Muscle of arm (tissue), 12 donors: ENCODE measurements around the gene TLR3. TPM values are rescaled to one million over a fixed set of nuclear protein-coding genes. Genes with fewer than 3 reads are reported as not detected.

Source experiments
- DNase-seq: peaks from one replicate; pipeline ENCODE4 v3.0.0-alpha.2; 2013
- polyA plus RNA-seq, 12 donors: library from polyadenylated mRNA; unstranded; fragments of 120-200 nt; gene quantifications; one replicate each; pipeline ENCODE4 v1.2.1, GENCODE V29; 2013; ENCODE audit not compliant: insufficient read length in 12 of 12

TLR3 gene
- polyA plus RNA-seq, 12 donors, result 0.84 to 3.0 (median 1.6) TPM; not detected in 2

DNA sequence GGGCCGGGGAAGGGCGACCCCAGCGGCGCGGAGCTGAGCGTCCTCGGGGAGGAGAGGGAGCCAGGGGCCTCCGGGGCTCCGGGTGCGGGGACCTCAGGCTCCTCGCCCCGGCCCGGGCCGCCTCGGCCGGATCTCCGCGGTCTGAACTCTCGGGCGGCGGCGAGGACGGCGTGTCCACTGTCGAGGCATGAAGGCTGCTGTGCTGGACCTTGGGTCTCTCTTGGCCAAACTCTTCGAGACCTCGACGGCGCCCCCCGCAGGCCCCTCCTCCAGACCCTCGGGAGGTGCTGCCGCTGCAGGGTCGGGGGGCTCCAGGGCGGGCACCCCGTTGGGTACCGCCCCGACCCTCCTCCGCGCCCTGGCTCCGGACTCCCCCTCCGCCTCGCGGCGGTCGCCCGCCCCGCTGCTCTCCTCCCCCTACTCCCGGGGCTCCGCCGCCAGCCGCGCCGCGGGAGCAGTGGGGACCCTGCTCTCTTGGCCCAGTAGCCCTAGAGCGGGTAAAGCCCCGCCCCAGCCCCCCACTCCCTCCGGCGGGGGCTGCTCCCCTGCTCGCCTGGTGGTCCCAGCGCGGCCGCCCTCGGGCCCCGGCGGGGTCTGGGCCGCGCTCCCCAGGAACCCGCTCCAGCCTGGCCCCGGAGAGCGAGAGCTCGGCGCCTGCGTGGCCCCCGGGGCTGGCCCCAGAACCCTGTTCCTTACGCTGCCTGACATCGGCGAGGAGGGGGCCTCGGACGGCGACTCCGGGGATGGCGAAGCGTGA is 36.1 kb downstream of the TLR3 start:
- no peak for DNase-seq

DNA sequence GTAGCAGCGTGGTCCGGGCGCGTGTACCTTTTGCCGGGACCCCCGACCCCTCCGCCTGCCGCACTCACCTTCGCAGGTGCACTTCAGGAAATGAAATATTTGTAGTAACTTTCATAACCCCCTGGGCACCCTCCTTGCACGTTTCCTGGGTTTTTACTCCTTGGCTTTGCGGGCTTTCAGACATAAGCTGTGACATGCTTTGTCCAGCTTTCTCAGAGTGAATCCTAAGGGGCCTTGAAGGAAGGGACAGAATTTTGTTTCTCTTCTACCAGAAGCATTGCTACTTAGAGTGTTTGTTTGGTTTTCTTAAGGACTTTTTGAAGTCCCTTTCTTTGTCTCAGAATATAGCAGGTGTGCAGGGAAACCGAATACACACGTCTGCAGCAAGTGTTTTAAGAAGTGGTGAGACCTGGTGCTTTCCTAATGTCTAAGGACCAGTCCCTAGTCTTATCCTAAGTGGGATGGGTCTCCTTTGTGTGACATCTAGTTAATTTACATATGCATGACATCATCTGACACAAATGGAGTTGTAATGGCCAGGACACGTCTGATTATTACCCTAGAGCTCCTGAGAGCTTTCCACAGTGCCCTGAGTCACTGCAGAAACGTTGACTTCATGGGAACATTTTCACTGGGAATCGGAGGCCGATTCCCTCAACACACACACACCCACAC is 36.8 kb downstream of the TLR3 start:
- DNase-seq, result no peak

DNA sequence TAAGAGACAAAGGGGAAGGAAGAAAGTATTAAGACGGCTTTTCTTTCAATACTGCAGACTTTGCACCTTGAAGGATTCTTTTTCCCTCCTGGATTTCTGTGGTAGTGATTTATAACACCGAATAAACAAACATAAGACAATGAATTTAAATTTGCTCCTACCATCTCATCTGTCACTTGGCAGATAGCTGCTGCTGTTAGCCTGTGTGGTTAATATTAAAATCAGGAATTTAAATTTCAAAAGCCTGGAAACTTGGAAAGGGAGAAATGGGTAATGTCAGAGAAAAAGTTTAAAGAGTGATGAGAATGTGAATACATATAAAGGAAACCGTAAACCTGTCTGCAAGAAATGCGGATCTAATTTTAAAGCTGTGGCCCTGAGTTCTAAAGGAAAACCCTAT is 39.0 kb downstream of the TLR3 start:
- DNase-seq, result no peak

DNA sequence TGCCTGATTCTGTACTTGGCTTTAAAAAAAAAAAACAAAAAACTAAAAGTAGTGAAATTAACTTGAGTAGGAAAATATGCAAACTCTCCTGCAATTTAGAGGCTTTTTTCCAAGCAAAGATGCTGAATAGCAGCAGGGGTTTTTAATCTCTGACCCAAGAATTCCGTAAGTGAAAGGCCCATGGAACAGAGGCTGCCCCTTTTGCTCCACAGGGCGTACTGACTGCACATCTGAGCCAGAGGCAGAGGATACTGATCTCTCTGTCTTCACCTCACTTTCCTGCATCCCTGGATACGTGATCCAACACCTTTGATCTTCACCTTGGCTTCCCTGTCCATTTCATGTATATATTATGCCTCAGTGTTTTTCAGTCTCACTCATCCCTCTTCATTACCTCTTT is 39.4 kb downstream of the TLR3 start:
- DNase-seq, result no peak

DNA sequence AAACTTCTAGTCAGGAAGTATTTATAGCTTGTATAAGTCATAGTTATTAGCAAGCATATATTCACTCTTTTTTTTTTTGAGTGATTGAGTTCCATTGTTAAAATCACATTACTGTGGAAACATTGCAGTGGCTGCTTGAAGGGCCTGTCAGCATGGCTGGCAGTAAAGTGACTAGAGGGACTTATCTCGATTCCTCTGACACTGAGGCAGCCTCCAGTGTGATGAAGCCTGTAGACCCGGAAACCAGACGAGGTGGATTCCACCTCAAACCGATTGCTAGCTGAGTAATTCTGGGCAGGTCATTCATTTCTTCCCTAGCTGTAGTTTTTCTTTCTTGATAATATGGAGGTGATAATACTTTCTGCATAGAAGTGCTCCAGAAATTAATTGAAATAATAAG is 40.3 kb downstream of the TLR3 start:
- DNase-seq, result no peak

DNA sequence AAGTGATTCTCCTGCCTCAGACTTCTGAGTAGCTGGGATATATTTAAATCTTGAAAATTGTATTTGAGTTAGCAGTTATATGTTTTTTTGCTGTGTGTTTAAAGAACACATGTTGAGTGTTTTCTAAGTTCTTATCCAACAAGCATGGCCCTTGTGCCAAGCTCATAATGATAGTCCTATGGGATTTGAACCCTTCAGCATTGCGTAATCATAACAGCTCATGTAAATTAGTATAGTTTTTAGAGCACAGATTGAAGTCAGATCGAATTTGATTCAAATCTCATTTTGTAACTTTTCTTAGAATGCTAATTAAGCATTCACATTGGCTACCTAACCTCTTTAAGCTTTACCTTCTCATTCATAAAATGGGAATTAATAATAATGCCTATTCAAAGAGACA is 47.7 kb downstream of the TLR3 start:
- no peak for DNase-seq

DNA sequence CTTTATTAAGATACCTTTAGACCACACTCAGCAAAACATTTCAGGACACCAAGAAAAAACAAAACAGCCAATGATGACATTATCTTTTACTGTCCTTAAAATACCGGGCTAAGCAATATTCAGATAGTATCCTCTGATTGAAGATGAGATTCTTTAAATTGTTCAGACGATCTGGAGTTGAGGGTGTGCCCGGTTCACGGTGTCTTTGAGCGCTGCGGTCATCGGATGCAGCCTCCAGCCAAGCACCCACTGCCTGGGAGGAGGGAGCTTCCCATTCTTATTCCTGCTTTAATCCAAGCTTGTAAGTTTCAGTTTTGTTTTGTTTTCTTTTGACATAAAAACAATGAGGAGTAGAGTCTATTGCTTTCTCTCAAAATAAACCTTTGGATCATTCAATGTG is 49.6 kb downstream of the TLR3 start:
- DNase-seq, result no peak

DNA sequence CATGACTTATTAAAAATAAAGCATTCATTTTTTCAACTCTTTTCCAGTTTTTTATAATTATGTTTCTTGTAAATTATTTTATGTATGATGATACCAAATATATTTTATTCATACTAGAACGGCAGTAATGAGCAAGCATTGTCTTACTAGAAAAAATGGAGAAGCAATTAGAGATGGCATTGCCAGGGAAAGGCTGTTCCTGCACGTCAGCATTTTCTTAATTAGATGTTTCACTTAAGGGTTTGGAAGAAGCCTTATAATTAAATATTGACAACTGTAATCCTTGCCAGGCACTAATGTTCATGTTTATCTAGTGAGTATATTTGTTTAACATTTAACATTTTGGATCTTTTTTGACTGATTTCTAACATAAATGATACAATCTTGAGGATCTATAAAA is 52.1 kb downstream of the TLR3 start:
- DNase-seq, result no peak

DNA sequence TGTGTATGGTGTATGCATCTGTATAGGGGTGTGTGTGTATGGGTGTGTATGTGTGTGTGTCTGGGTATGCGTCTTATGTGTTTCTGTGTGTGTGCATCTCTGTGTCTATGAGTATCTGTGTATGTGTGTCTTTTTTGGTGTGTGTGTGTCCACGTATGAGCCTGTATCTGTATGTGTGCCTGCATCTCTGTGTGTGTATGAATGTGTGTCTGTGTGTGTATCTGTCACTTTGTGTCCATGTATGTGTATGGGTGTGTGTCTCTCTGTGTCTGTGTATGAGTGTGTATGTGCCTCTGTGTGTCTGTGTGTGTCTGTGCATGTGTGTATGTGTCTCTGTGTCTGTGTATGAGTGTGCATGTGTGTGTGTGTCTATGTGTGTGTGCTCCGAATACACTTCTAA is 59.9 kb downstream of the TLR3 start:
- DNase-seq, result no peak

DNA sequence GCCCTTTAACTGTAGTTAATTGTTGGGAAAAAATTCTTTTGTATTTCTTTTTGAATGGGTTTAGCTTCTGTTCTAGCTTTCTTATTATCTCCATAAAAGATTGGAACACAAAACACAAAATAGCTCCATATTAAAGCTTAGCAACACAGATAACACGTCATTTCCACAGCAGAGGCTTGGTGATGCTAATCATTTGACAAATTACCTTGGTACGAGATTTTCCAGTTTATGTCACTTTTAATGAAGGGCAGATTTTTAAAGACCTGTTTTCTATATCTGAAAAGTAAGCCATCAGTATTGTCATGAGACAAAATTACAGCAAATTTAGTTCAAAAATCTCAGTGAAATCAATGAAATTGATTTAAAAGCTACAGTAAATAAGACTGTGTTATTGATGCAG is 63.0 kb downstream of the TLR3 start:
- DNase-seq, result no peak

DNA sequence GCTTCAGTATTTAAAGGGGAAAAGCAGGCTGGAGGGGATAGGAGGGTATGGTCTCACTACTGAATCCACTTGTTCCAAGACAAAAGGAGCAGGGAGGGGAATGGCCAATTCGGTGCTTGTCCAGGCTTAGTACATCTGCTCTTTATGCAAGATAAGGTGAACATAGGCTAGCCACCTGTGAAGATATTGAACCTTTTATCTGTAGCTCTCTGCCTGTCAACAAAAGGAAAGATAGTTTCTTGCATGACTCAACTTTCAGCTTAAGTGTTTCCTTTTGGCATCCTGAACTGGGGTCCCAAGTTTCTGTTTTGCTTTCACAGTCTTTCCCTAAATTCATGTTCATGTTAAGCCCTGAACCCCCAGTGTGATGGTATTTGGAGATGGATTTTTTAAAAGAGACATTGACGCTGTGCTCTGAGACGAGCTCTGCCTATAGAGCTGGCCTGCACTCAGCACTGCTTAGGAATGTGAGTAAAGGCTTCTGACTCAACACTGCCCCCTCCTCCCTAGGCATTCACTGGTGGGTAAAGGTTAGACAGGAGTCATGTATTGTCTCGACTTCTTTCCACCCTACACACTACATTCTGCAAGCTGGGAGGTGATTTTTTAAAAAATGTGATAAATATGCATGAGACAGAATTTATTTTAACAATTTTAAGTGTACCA is 63.8 kb downstream of the TLR3 start:
- no peak for DNase-seq

DNA sequence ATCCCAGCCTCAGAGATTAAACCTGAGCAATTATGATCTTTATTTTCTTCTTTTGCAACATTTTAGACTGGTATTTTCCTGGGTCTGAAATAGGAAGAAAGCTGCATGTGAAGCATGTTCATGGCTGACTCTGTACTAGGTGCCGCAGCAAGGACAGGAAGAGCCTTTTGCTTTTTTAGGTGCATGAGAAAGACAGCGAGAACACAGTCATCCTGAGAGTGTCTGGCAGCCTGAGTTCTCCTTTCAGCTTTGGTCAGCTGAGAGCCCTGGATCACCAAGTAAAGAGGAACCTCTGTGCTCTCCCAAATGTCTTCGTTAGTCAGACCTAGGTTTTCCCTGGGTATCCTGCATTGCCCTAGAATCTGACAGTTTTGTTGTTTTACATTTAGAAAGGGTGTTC is 65.3 kb downstream of the TLR3 start:
- no peak for DNase-seq

DNA sequence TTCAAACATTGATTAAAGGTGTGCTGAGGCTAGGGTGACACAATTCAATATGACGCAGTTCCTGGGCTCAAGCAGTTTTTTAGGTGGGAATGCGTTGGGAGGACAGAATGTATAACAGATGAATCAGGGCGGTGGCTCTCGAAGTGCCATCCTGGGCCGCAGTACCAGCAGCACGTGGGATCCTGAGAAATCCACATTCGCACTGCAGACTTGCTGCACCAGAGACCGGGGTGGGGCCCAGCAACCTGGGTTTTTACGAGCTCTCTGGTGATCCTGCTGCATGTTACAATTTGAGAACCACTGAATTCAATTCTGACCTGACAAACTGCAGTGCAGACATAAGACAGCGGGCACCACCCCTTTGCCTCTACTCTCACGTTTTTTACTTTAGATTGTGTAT is 65.9 kb downstream of the TLR3 start:
- DNase-seq, result no peak

DNA sequence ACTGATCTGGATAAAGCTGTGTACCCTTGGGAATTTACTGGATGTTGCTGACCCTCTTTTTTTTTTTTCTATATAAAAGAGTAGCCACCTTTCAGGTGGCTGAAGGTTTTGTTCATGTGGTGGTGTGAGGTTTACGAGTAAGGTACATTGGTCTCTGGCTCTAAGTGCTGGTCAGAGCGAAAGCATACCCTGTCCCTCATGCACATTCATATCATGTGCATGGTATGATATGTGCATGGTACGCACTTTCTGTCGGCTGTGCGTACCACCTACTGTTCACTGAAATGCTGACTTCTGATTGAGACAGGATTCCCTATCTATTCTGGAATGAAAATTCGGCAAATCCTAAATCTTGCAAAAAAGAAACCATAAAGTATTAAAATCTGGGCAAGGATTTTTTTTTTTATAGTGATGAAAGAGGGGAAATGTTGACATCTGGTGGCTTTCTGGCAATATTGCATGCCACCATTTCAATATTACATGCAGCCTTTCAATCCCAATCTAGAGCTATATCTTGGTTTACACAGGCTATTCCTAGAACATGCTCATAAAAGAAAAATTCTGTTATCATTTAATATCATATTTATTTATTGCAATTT is 68.3 kb downstream of the TLR3 start:
- no peak for DNase-seq

Other genes with a start within 250 kb of the TLR3 start
- gene FAM149A, start 35.5 kb downstream of the TLR3 start, polyA plus RNA-seq, result 10 to 100 TPM in 1 of 12 donors, 1 to 10 TPM in 9, not detected in 2; 6.1 to 10.1 (median 8.6) TPM
- gene CYP4V2, start 122.4 kb downstream of the TLR3 start, polyA plus RNA-seq, result 10 to 100 TPM in 2 of 12 donors, 1 to 10 TPM in 9, not detected in 1; 3.0 to 25.7 (median 5.6) TPM
- 1 to 10 TPM in 1 of 12 donors, under 1 TPM in 9, not detected in 2; 0.16 to 1.3 (median 0.30) TPM for gene KLKB1, start 158.4 kb downstream of the TLR3 start, polyA plus RNA-seq
- under 1 TPM in 1 of 12 donors, not detected in 11; 0.97 TPM for gene F11, start 197.0 kb downstream of the TLR3 start, polyA plus RNA-seq